ENCODE measurements around the gene STPG3. TPM values are rescaled to one million over a fixed set of nuclear protein-coding genes. Genes with fewer than 3 reads are reported as not detected.

The STPG3 gene
- total and polyA plus RNA-seq, 2 of the 13 experiments (the other 11 are each of a cell fraction or from before 2014, with no cell fraction given), result not detected

DNA sequence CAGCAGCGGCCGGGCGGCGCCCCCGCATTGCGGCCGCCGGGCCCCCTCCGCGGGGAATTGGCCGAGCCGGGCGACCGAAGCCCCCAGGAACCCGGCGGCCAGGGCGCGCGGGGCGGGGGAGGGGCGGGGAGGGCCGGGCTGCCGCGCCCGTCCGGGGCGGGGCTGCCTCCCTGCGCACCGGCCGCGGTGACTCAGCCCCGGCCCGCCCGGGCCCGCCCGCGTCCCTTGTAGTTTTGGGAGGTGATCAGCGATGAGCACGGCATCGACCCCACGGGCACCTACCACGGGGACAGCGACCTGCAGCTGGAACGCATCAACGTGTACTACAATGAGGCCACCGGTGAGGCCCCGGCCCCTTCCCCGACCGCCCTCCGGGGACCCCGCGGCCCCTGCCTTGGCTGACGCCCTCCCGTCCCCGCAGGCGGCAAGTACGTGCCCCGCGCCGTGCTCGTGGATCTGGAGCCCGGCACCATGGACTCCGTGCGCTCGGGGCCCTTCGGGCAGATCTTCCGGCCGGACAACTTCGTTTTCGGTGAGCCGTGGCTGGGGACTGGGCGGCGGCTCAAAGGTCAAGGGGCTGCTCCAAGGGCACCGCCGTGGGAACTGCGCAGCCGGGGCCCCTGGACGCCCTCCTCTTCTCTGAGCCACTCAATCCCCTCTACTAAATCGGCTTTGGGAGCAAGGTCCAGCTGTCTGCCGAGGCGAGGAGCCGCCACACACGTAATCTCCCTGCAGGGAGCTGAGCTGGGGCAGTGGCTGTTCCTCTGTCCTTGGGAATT lies 9.4 kb upstream of the STPG3 start (continued):
- TF ChIP-seq KIAA2018 (CRISPR knock-in tag; IDR thresholded peaks at IDR 0.05; ENCODE audit: borderline replicate concordance) (no peak), SUZ12 (IDR thresholded peaks at IDR 0.05; ENCODE audit: low read depth, low read length) (no peak), FLYWCH1 (CRISPR knock-in tag; IDR thresholded peaks at IDR 0.05) (no peak), ZNF484 (CRISPR knock-in tag; IDR thresholded peaks at IDR 0.05; ENCODE audit: borderline replicate concordance, low read depth) (no peak), ZNF530 (CRISPR knock-in tag; IDR thresholded peaks at IDR 0.05; ENCODE audit: low read depth) (no peak), KDM3A (CRISPR knock-in tag; IDR thresholded peaks at IDR 0.05; ENCODE audit: low read depth) (no peak), U2AF1 (optimal IDR thresholded peaks at IDR 0.05; ENCODE audit: low read depth, low read length) (peak; percentile 91), DZIP1 (CRISPR knock-in tag; IDR thresholded peaks at IDR 0.05) (no peak; the same call in 1 of the 2 replicates), ZNF251 (CRISPR knock-in tag; IDR thresholded peaks at IDR 0.05) (no peak), ZNF556 (CRISPR knock-in tag; IDR thresholded peaks at IDR 0.05; ENCODE audit: borderline replicate concordance) (peak; percentile 27; the same call in 1 of the 2 replicates), PLSCR1 (CRISPR knock-in tag; IDR thresholded peaks at IDR 0.05; ENCODE audit: borderline replicate concordance) (no peak), ZKSCAN1 (IDR thresholded peaks at IDR 0.05; ENCODE audit: low read length) (no peak), HIVEP1 (CRISPR knock-in tag; IDR thresholded peaks at IDR 0.05) (peak; percentile 60), SIN3B (IDR thresholded peaks at IDR 0.05; ENCODE audit: low read length) (no peak)
- TF ChIP-seq, protein P1, sequence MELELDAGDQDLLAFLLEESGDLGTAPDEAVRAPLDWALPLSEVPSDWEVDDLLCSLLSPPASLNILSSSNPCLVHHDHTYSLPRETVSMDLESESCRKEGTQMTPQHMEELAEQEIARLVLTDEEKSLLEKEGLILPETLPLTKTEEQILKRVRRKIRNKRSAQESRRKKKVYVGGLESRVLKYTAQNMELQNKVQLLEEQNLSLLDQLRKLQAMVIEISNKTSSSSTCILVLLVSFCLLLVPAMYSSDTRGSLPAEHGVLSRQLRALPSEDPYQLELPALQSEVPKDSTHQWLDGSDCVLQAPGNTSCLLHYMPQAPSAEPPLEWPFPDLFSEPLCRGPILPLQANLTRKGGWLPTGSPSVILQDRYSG (CRISPR knock-in tag; IDR thresholded peaks at IDR 0.05), result no peak

Measured in HepG2 (cell line).